Activated T-cell treated with anti-CD3 and anti-CD28 coated beads, Interleukin-2, amount 50 U/mL, for 24 hours (primary cell): Measurements from ENCODE around the gene SART3.

ENCODE experiments used
- DNase-seq: peaks from one replicate; pipeline ENCODE4 v3.0.0-alpha.2; 2020
- H3K27ac Mint-ChIP-seq: 2 replicates; pipeline ENCODE4 v1.8.0; 2020; ENCODE audit warnings: mild to moderate bottlenecking, mixed read lengths
- H3K27me3 Mint-ChIP-seq: 2 replicates; pipeline ENCODE4 v1.8.0; 2020; ENCODE audit warnings: mixed read lengths
- H3K36me3 Mint-ChIP-seq: 2 replicates; pipeline ENCODE4 v1.8.0; 2020; ENCODE audit warnings: low read depth, mixed read lengths
- H3K4me1 Mint-ChIP-seq: 2 replicates; pipeline ENCODE4 v1.8.0; 2020; ENCODE audit warnings: low read depth, mixed read lengths
- H3K4me3 Mint-ChIP-seq: 2 replicates; pipeline ENCODE4 v1.8.0; 2020; ENCODE audit warnings: mild to moderate bottlenecking, moderate library complexity, mixed read lengths
- H3K9me3 Mint-ChIP-seq: 2 replicates; pipeline ENCODE4 v1.8.0; 2020; ENCODE audit warnings: mixed read lengths

Gene SART3

DNA sequence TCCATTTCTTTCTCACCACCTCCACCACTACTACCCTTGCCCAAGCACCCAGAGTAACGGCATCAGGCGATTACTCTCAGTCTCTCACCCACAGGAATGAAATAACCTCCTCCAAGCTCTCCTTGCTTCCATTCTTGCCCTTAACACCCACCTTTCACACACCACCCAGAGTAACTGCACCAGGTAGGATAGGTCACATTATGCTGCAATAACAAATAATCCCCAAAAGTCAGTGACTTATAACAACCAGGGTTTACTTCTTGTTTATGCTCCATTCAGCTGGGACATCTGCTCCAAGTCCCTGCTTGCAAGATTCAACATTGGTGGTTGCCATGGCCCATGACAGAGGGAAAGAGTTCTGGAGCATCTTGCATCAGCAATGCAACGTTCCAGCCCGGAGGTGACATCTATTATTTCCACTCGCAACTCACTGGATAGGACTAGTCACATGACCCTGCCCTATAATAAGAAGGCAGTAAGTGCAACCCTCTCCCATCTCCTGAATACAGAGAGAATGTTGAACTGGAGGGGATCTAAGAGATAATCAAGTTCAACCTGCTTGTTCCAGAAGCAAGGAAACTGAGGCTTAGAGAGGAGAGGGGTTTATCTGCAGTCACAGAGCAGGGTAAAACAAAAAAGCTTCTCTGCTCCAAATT, 87.4 kb downstream of the SART3 start:
- no peak overlapping the region for H3K27ac Mint-ChIP-seq

More for the DNA sequence above, 87.4 kb downstream of the SART3 start:
- peaks cover 7% of the 10 kb centered on the region for H3K27me3 Mint-ChIP-seq
- H3K4me1 Mint-ChIP-seq: no peaks in the 10 kb centered on the region
- no peak overlapping the region for H3K4me3 Mint-ChIP-seq
- no peak for DNase-seq
- H3K9me3 Mint-ChIP-seq: no peaks in the 10 kb centered on the region
- no peaks in the 10 kb centered on the region for H3K36me3 Mint-ChIP-seq
